IMR-90 (cell line): Measurements from ENCODE around the gene CHMP5. TPM values are rescaled to one million over a fixed set of nuclear protein-coding genes. Genes with fewer than 3 reads are reported as not detected.

Source experiments
- ATAC-seq: fragments of 200-7000 bp; cut with Tn5 transposase; 2 replicates; pipeline ENCODE4 v1.9.1; 2020; ENCODE audit warnings: low read depth, mild to moderate bottlenecking, moderate library complexity
- BruUV-seq: library from RNA; stranded (reverse); fragments of 400-500 nt; replicated peaks from 2 replicates; lab custom pipeline; 2021; lab: Mats Ljungman, UMichigan
- CTCF ChIA-PET: fragments of 300-600 bp; formaldehyde crosslinking; extraction: SDS; loops from one replicate; lab custom pipeline; 2021; ENCODE audit warnings: antibody characterized with exemption; lab: Yijun Ruan, JAX
- POLR2A ChIA-PET: fragments of 300-600 bp; sonication (Branson Sonifier 250); formaldehyde crosslinking; loops from one replicate; lab custom pipeline; 2022; ENCODE audit warnings: antibody characterized with exemption; ENCODE audit not compliant: unreplicated experiment; lab: Charles Lee
- DNase-seq: peaks from one replicate; pipeline ENCODE4 v3.0.0; 2013
- H2AFZ ChIP-seq: replicated peaks from 2 replicates; pipeline ENCODE3; 2013; ENCODE audit warnings: low read length, mild to moderate bottlenecking; ENCODE audit not compliant: poor library complexity
- H2AK5ac ChIP-seq: 2 replicates; pipeline ENCODE4 v1.6.1; 2013; ENCODE audit warnings: low read depth, low read length, inconsistent platforms
- H2AK9ac ChIP-seq: replicated peaks from 2 replicates; pipeline ENCODE3; 2013; ENCODE audit warnings: mild to moderate bottlenecking, low read depth, low read length, moderate library complexity; ENCODE audit not compliant: poor library complexity
- H2BK120ac ChIP-seq: 2 replicates; pipeline ENCODE4 v1.6.1; 2013; ENCODE audit warnings: low read depth, low read length, inconsistent platforms
- H2BK15ac ChIP-seq: 3 replicates; pipeline ENCODE4 v1.6.1; 2013; ENCODE audit warnings: low read depth, low read length, inconsistent platforms
- H2BK20ac ChIP-seq: 2 replicates; pipeline ENCODE4 v1.6.1; 2013; ENCODE audit warnings: low read depth, mild to moderate bottlenecking, inconsistent platforms, low read length, moderate library complexity
- H2BK5ac ChIP-seq: 2 replicates; pipeline ENCODE4 v1.6.1; 2013; ENCODE audit warnings: mild to moderate bottlenecking, low read depth, low read length, inconsistent platforms; ENCODE audit not compliant: poor library complexity, severe bottlenecking
- H3K14ac ChIP-seq: replicated peaks from 2 replicates; pipeline ENCODE4 v1.6.1; 2013; ENCODE audit warnings: low read depth, low read length, inconsistent platforms
- H3K18ac ChIP-seq: 2 replicates; pipeline ENCODE4 v1.6.1; 2013; ENCODE audit warnings: low read depth, low read length, control low read depth
- H3K23ac ChIP-seq: 2 replicates; pipeline ENCODE4 v1.6.1; 2013; ENCODE audit warnings: low read depth, low read length, inconsistent platforms
- H3K27ac ChIP-seq: 2 replicates; pipeline ENCODE4 v1.5.1; 2013; ENCODE audit warnings: mild to moderate bottlenecking, control low read depth, low read length; ENCODE audit not compliant: insufficient read depth
- H3K27me3 ChIP-seq: 2 replicates; pipeline ENCODE4 v1.6.1; 2013; ENCODE audit warnings: low read length; ENCODE audit not compliant: control insufficient read depth, insufficient read depth
- H3K36me3 ChIP-seq: 2 replicates; pipeline ENCODE4 v1.6.1; 2013; ENCODE audit warnings: low read length, mixed read lengths; ENCODE audit not compliant: control insufficient read depth, insufficient read depth
- H3K4ac ChIP-seq: 2 replicates; pipeline ENCODE4 v1.6.1; 2013; ENCODE audit warnings: low read depth, low read length, inconsistent platforms
- H3K4me1 ChIP-seq: 2 replicates; pipeline ENCODE4 v1.6.1; 2013; ENCODE audit warnings: low read length, mixed read lengths; ENCODE audit not compliant: control insufficient read depth, insufficient read depth
- H3K4me2 ChIP-seq: 2 replicates; pipeline ENCODE4 v1.6.1; 2013; ENCODE audit warnings: low read depth, mild to moderate bottlenecking, control low read depth, low read length, moderate library complexity
- H3K4me3 ChIP-seq: 2 replicates; pipeline ENCODE4 v1.5.1; 2013; ENCODE audit warnings: low read depth, mild to moderate bottlenecking, control low read depth, low read length, moderate library complexity; ENCODE audit not compliant: insufficient read depth
- H3K56ac ChIP-seq: 2 replicates; pipeline ENCODE4 v1.6.1; 2013; ENCODE audit warnings: low read length, inconsistent platforms; ENCODE audit not compliant: insufficient read depth; ENCODE audit errors: extremely low read depth
- H3K79me1 ChIP-seq, 2 experiments: 2 replicates each; pipeline ENCODE4 v1.6.1; 2013; ENCODE audit warnings: low read length in 2 of 2, inconsistent platforms in 1 of 2, low read depth in 1 of 2
- H3K9ac ChIP-seq: 2 replicates; pipeline ENCODE4 v1.6.1; 2013; ENCODE audit warnings: low read depth, low read length, control low read depth
- H3K9me1 ChIP-seq: 2 replicates; pipeline ENCODE4 v1.6.1; 2013; ENCODE audit warnings: low read length, inconsistent platforms; ENCODE audit not compliant: insufficient read depth
- H3K9me3 ChIP-seq: 2 replicates; pipeline ENCODE4 v1.6.1; 2013; ENCODE audit warnings: low read length; ENCODE audit not compliant: control insufficient read depth, insufficient read depth
- H4K20me1 ChIP-seq: 2 replicates; pipeline ENCODE4 v1.6.1; 2013; ENCODE audit warnings: low read length, inconsistent platforms; ENCODE audit not compliant: insufficient read depth
- H4K5ac ChIP-seq: 2 replicates; pipeline ENCODE4 v1.6.1; 2013; ENCODE audit warnings: mild to moderate bottlenecking, low read depth, low read length, control low read depth
- H4K8ac ChIP-seq, 2 experiments: 2 replicates each; pipeline ENCODE4 v1.6.1; 2013; ENCODE audit warnings: low read depth in 2 of 2, low read length in 2 of 2, control low read depth in 1 of 2, inconsistent platforms in 1 of 2
- H4K91ac ChIP-seq: 2 replicates; pipeline ENCODE4 v1.6.1; 2013; ENCODE audit warnings: low read depth, low read length, inconsistent platforms; ENCODE audit not compliant: insufficient read depth
- BHLHE40 ChIP-seq: fragments of 150-350 bp; IDR thresholded peaks from 2 replicates; pipeline ENCODE4 v1.6.1; 2016; ENCODE audit warnings: mild to moderate bottlenecking, low read depth, low read length
- CEBPB ChIP-seq: IDR thresholded peaks from 2 replicates; pipeline ENCODE4 v1.6.1; 2012; ENCODE audit warnings: low read depth, low read length, improper control_type of control experiment
- CHD1 ChIP-seq: IDR thresholded peaks from 2 replicates; pipeline ENCODE4 v1.6.1; 2012; ENCODE audit warnings: low read depth, low read length, improper control_type of control experiment
- FOS ChIP-seq: fragments of 150-350 bp; IDR thresholded peaks from 2 replicates; pipeline ENCODE4 v1.6.1; 2016; ENCODE audit warnings: low read depth, low read length
- MAZ ChIP-seq: IDR thresholded peaks from 2 replicates; pipeline ENCODE4 v1.6.1; 2012; ENCODE audit warnings: low read depth, mild to moderate bottlenecking, low read length, improper control_type of control experiment, moderate library complexity, borderline replicate concordance
- NFE2L2 ChIP-seq: fragments of 150-350 bp; IDR thresholded peaks from 2 replicates; pipeline ENCODE4 v1.6.1; 2016; ENCODE audit warnings: low read depth, mild to moderate bottlenecking, low read length
- RAD21 ChIP-seq: IDR thresholded peaks from 2 replicates; pipeline ENCODE4 v1.6.1; 2012; ENCODE audit warnings: low read length, improper control_type of control experiment
- RFX5 ChIP-seq: IDR thresholded peaks from 2 replicates; pipeline ENCODE4 v1.8.0; 2012; ENCODE audit warnings: low read depth, mild to moderate bottlenecking, low read length, moderate library complexity
- USF2 ChIP-seq: fragments of 150-350 bp; IDR thresholded peaks from 2 replicates; pipeline ENCODE4 v1.6.1; 2017; ENCODE audit warnings: mild to moderate bottlenecking, antibody characterized with exemption, low read length, low read depth
- WGBS, 2 experiments: methylation state at CpG; one replicate each; pipeline versions ENCODE4 v1.1.5 to v1.1.7; 2013; ENCODE audit warnings: missing lambda C conversion rate in 2 of 2; ENCODE audit not compliant: insufficient read length in 1 of 2; ENCODE audit errors: extremely low coverage in 2 of 2; 5-methylcytosine and 5-hydroxymethylcytosine counted together
- dilution Hi-C: fragments of 300-500 bp; cut with HindIII; formaldehyde crosslinking; loops from one replicate; pipeline ENCODE4 v1.14.3; 2018; ENCODE audit warnings: low sequenced_read_pairs; ENCODE audit not compliant: unreplicated experiment
- in situ Hi-C: fragments of 300-500 bp; cut with MboI; formaldehyde crosslinking; loops from 3 replicates; pipeline ENCODE4 v1.14.3; 2019; ENCODE audit warnings: low sequenced_read_pairs, inconsistent platforms, mixed read lengths
- intact Hi-C: fragments of 100-400 bp; cut with micrococcal nuclease; formaldehyde crosslinking; loops from 2 replicates; pipeline ENCODE4 v1.10.0; 2022
- polyA plus RNA-seq, 3 experiments: library from polyadenylated mRNA; depleted of rRNA; stranded (reverse); fragments of >200 nt; gene quantifications; 2 replicates each; pipeline ENCODE4 v1.2.3, GENCODE V29; 2012; ENCODE audit warnings: low replicate concordance in 1 of 3
- total RNA-seq: library from RNA; depleted of rRNA; stranded (reverse); fragments of >200 nt; gene quantifications from 2 replicates; pipeline ENCODE4 v1.2.3, GENCODE V29; 2012

CHMP5 gene
- total and polyA plus RNA-seq, 2 of the 4 experiments (the other 2 are of a cell fraction), result 70.6 to 80.8 TPM

- H2BK5ac ChIP-seq, result peak overlapping the region; percentile 98
- peak overlapping the region; percentile 92 for H2AK9ac ChIP-seq
- H4K5ac ChIP-seq, result peak overlapping the region; percentile 75
- peak overlapping the region; percentile 76; the same call in 1 of the 2 replicates for H3K23ac ChIP-seq
- H3K79me1 ChIP-seq, result peaks cover 0 to 3% of the 10 kb centered on the region in 2 experiments; a peak in 1 of 4 replicates
- H3K4me3 ChIP-seq, result no peak overlapping the region
- no peaks in the 10 kb centered on the region for H3K9me3 ChIP-seq
- intact Hi-C loops, result no loop called here
- in situ Hi-C loops, result no loop called here
- H3K14ac ChIP-seq, result peak overlapping the region; percentile 92
- peaks cover 29% of the 10 kb centered on the region for H3K9me1 ChIP-seq
- no peaks in the 10 kb centered on the region for H3K36me3 ChIP-seq
- ChIA-PET POLR2A (no interaction called here), CTCF (interaction anchor here (1.1 to 1.3 kb wide), 2 partner anchors 7 to 56 kb away, joined by 3 to 4 read pairs; partner anchors contain the start of gene NFX1)
- no TSS peak for BruUV-seq
- H2AK5ac ChIP-seq, result peak overlapping the region; percentile 73
- H3K4me2 ChIP-seq, result peak overlapping the region; percentile 24; the same call in 1 of the 2 replicates
- WGBS, 2 experiments, result no CpG with 5 or more reads among the region's 1 CpG
- peak overlapping the region; percentile 65 for H3K27ac ChIP-seq
- H3K18ac ChIP-seq, result peak overlapping the region; percentile 68
- peak; percentile 33; the same call in 1 of the 2 replicates for TF ChIP-seq CEBPB
- no peak for TF ChIP-seq RFX5
- peak; percentile 95 for TF ChIP-seq FOS
- TF ChIP-seq USF2, result 0 out of 2 replicates have a peak, but pooled peaks have one; percentile 8
- TF ChIP-seq CHD1, result peak; percentile 64; the same call in 1 of the 2 replicates
- TF ChIP-seq RAD21, result peak; percentile 15; the same call in 1 of the 2 replicates
- no peak for TF ChIP-seq NFE2L2
- TF ChIP-seq MAZ, result peak; percentile 53; the same call in 1 of the 2 replicates
- 0 out of 2 replicates have a peak, but pooled peaks have one; percentile 28 for TF ChIP-seq BHLHE40
- H3K4ac ChIP-seq, result peak overlapping the region; percentile 92
- ATAC-seq, result peak; percentile 72
- dilution Hi-C loops, result no loop called here
- H4K8ac ChIP-seq, result peak overlapping the region; percentile 58 to 89
- H4K91ac ChIP-seq, result peak overlapping the region; percentile 89
- no peak overlapping the region for H3K9ac ChIP-seq
- DNase-seq, result peak; percentile 99
- peak overlapping the region; percentile 92 for H2BK15ac ChIP-seq
- H2BK120ac ChIP-seq, result peak overlapping the region; percentile 89
- peak overlapping the region; percentile 74 for H2AFZ ChIP-seq
- peak overlapping the region; percentile 86 for H2BK20ac ChIP-seq
- peak overlapping the region; percentile 34; the same call in 1 of the 2 replicates for H3K56ac ChIP-seq
- peaks cover 18% of the 10 kb centered on the region for H3K4me1 ChIP-seq
- no peaks in the 10 kb centered on the region for H3K27me3 ChIP-seq
- H4K20me1 ChIP-seq, result no peaks in the 10 kb centered on the region
Measured at GRCh38 chr9:33233626-33234342, 31.1 kb upstream of the CHMP5 start.
